Measurements from ENCODE around the gene SAMM50.

DNA sequence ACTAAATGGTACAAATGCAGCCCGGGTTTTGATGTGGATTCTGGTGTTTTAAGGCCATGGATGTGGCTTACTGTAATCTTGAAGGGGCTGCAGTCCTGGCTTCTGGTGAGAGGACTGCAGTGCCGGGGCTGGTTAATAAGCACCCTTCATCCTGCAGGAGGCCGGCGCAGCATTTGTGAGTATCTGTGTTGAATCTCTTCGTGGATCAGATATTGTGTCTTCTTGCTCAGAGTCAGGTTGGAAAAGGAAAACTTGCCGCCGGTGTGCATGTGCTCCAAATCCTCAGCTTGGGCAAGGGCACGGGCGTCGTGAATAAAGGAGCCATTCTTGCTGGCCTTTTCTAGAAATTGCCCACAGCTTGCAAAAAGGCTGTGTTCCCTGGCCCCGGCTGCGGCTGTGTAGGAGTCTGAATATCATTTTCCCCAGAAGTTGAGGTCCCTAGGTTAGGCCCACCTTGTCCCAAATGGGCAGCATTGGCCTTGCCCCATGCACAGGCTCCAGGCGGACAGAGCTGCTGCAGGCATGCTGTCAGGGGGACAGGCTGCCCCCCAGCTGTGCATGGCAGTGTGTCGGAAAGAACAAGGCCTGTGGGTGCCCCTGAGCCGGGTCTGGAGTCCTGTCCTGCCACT is 39.9 kb downstream of the SAMM50 start:
- TF ChIP-seq, protein P1, sequence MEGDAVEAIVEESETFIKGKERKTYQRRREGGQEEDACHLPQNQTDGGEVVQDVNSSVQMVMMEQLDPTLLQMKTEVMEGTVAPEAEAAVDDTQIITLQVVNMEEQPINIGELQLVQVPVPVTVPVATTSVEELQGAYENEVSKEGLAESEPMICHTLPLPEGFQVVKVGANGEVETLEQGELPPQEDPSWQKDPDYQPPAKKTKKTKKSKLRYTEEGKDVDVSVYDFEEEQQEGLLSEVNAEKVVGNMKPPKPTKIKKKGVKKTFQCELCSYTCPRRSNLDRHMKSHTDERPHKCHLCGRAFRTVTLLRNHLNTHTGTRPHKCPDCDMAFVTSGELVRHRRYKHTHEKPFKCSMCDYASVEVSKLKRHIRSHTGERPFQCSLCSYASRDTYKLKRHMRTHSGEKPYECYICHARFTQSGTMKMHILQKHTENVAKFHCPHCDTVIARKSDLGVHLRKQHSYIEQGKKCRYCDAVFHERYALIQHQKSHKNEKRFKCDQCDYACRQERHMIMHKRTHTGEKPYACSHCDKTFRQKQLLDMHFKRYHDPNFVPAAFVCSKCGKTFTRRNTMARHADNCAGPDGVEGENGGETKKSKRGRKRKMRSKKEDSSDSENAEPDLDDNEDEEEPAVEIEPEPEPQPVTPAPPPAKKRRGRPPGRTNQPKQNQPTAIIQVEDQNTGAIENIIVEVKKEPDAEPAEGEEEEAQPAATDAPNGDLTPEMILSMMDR (IDR thresholded peaks at IDR 0.05): no peak
- TF ChIP-seq POLR2A (IDR thresholded peaks at IDR 0.05): no peak

All from lower leg skin (tissue), 3 donors.